Suppressor macrophage treated with lipopolysaccharide for 1 hour (primary cell): ENCODE measurements around the gene OR52E8.

Experiments
- DNase-seq, 3 donors: peaks; one replicate each; pipeline ENCODE4 v3.0.0-alpha.2; 2020 to 2022

Gene OR52E8

GRCh38 chr11:5807580-5807979 is 49.9 kb downstream of the OR52E8 start:
- no peak for DNase-seq
